ENCODE measurements around the gene DRD2.

The DRD2 gene

GRCh38 chr11:113484223-113484622 lies 9.0 kb upstream of the DRD2 start:
- no peak for FAIRE-seq
- DNase-seq (ENCODE audit: low spot score), result no peak

GRCh38 chr11:113481672-113482071 lies 6.5 kb upstream of the DRD2 start:
- no peak for DNase-seq (ENCODE audit: low spot score)
- FAIRE-seq, result no peak

GRCh38 chr11:113481226-113481625 lies 6.0 kb upstream of the DRD2 start:
- DNase-seq (ENCODE audit: low spot score), result no peak
- FAIRE-seq, result no peak

GRCh38 chr11:113477321-113477720 lies 2.1 kb upstream of the DRD2 start:
- DNase-seq (ENCODE audit: low spot score) (no peak), FAIRE-seq (no peak)

GRCh38 chr11:113476553-113476952 lies 1.4 kb upstream of the DRD2 start:
- DNase-seq (ENCODE audit: low spot score), result no peak
- FAIRE-seq, result no peak

- DNase-seq (ENCODE audit: low spot score) (peak; percentile 92), FAIRE-seq (peak; percentile 86)
These were observed 637 bp downstream of the DRD2 start for GRCh38 chr11:113474362-113475159.

- no peak for DNase-seq (ENCODE audit: low spot score)
- FAIRE-seq, result no peak
These were observed 1.2 kb downstream of the DRD2 start for GRCh38 chr11:113473983-113474361.

GRCh38 chr11:113472471-113472870 lies 2.7 kb downstream of the DRD2 start:
- no peak for DNase-seq (ENCODE audit: low spot score)
- FAIRE-seq, result no peak

GRCh38 chr11:113470233-113470632 lies 5.0 kb downstream of the DRD2 start:
- DNase-seq (ENCODE audit: low spot score), result no peak
- no peak for FAIRE-seq

GRCh38 chr11:113468726-113469345 lies 6.4 kb downstream of the DRD2 start:
- FAIRE-seq (no peak), DNase-seq (ENCODE audit: low spot score) (no peak)

- FAIRE-seq, result no peak
- DNase-seq (ENCODE audit: low spot score), result no peak
These were observed 7.7 kb downstream of the DRD2 start for GRCh38 chr11:113467545-113467944.

- FAIRE-seq (no peak), DNase-seq (ENCODE audit: low spot score) (no peak)
These were observed 9.4 kb downstream of the DRD2 start for GRCh38 chr11:113465786-113466185.

- FAIRE-seq, result peak; percentile 37
- DNase-seq (ENCODE audit: low spot score), result no peak
These were observed 10.8 kb downstream of the DRD2 start for GRCh38 chr11:113464416-113464815.

- FAIRE-seq (no peak), DNase-seq (ENCODE audit: low spot score) (no peak)
These were observed 12.4 kb downstream of the DRD2 start for GRCh38 chr11:113462830-113463229.

GRCh38 chr11:113461639-113462038 lies 13.6 kb downstream of the DRD2 start:
- DNase-seq (ENCODE audit: low spot score), result no peak
- FAIRE-seq, result no peak

- peak; percentile 37 for FAIRE-seq
- DNase-seq (ENCODE audit: low spot score), result no peak
These were observed 14.7 kb downstream of the DRD2 start for GRCh38 chr11:113460469-113460868.

GRCh38 chr11:113458189-113458588 lies 17.0 kb downstream of the DRD2 start:
- no peak for DNase-seq (ENCODE audit: low spot score)
- no peak for FAIRE-seq

- DNase-seq (ENCODE audit: low spot score) (no peak), FAIRE-seq (no peak)
These were observed 17.4 kb downstream of the DRD2 start for GRCh38 chr11:113457784-113458183.

GRCh38 chr11:113454455-113454854 lies 20.7 kb downstream of the DRD2 start:
- DNase-seq (ENCODE audit: low spot score), result no peak
- no peak for FAIRE-seq

- FAIRE-seq, result no peak
- no peak for DNase-seq (ENCODE audit: low spot score)
These were observed 25.5 kb downstream of the DRD2 start for GRCh38 chr11:113449743-113450142.

- no peak for FAIRE-seq
- DNase-seq (ENCODE audit: low spot score), result no peak
These were observed 26.9 kb downstream of the DRD2 start for GRCh38 chr11:113448316-113448677.

GRCh38 chr11:113447621-113448315 lies 27.4 kb downstream of the DRD2 start:
- peak; percentile 58 for DNase-seq (ENCODE audit: low spot score)
- peak; percentile 32 for FAIRE-seq

- no peak for FAIRE-seq
These were observed 28.3 kb downstream of the DRD2 start for GRCh38 chr11:113446938-113447337.

More at GRCh38 chr11:113446938-113447337, 28.3 kb downstream of the DRD2 start:
- DNase-seq (ENCODE audit: low spot score), result no peak
